Neuronal stem cell (in vitro differentiated cells): ENCODE results near the gene ETF1.

ENCODE experiments used
- DNase-seq: peaks from one replicate; pipeline ENCODE4 v3.0.0-alpha.2; 2013; ENCODE audit warnings: low spot score
- H2AFZ ChIP-seq: one replicate; pipeline ENCODE4 v1.6.1; 2013; ENCODE audit warnings: mild to moderate bottlenecking, low read length, inconsistent platforms
- H2AK5ac ChIP-seq: 2 replicates; pipeline ENCODE4 v1.6.1; 2013; ENCODE audit warnings: low read depth, mild to moderate bottlenecking, inconsistent platforms, low read length, moderate library complexity, mixed read lengths
- H2BK120ac ChIP-seq: 2 replicates; pipeline ENCODE4 v1.6.1; 2013; ENCODE audit warnings: low read depth, mild to moderate bottlenecking, inconsistent platforms, low read length, moderate library complexity, mixed read lengths
- H2BK12ac ChIP-seq: one replicate; pipeline ENCODE4 v1.6.1; 2013; ENCODE audit warnings: low read length, inconsistent platforms
- H2BK15ac ChIP-seq: 2 replicates; pipeline ENCODE4 v1.6.1; 2013; ENCODE audit warnings: mild to moderate bottlenecking, low read length, inconsistent platforms, mixed read lengths
- H2BK5ac ChIP-seq: one replicate; pipeline ENCODE4 v1.6.1; 2013; ENCODE audit warnings: inconsistent platforms, mild to moderate bottlenecking, low read length, moderate library complexity
- H3K14ac ChIP-seq: one replicate; pipeline ENCODE4 v1.6.1; 2013; ENCODE audit warnings: low read length, inconsistent platforms
- H3K18ac ChIP-seq: 2 replicates; pipeline ENCODE4 v1.6.1; 2013; ENCODE audit warnings: low read length, inconsistent platforms
- H3K23ac ChIP-seq: 2 replicates; pipeline ENCODE4 v1.6.1; 2013; ENCODE audit warnings: low read depth, mild to moderate bottlenecking, mixed read lengths, low read length, inconsistent platforms; ENCODE audit not compliant: poor library complexity
- H3K27ac ChIP-seq: replicated peaks from 3 replicates; pipeline ENCODE4 v1.5.1; 2013; ENCODE audit warnings: low read length, inconsistent platforms
- H3K27me3 ChIP-seq, 3 experiments: 2 replicates each; pipeline ENCODE4 v1.6.1; 2013; ENCODE audit warnings: low read length in 3 of 3, mild to moderate bottlenecking in 2 of 3, inconsistent platforms in 1 of 3, low read depth in 1 of 3, mixed read lengths in 1 of 3, moderate library complexity in 1 of 3; ENCODE audit not compliant: control insufficient read depth in 3 of 3, insufficient read depth in 3 of 3
- H3K36me3 ChIP-seq, 2 donors: replicated peaks in 1 of 2; 2 replicates each; pipeline ENCODE4 v1.6.1; 2013; ENCODE audit warnings: low read length in 2 of 2; ENCODE audit not compliant: control insufficient read depth in 2 of 2, insufficient read depth in 2 of 2
- H3K4ac ChIP-seq: 2 replicates; pipeline ENCODE4 v1.6.1; 2013; ENCODE audit warnings: inconsistent platforms, mild to moderate bottlenecking, low read length, moderate library complexity
- H3K4me1 ChIP-seq, 2 donors: 1 replicate in 1 of 2; 2 replicates in 1 of 2; pipeline ENCODE4 v1.6.1; 2013; ENCODE audit warnings: low read length in 2 of 2, low read depth in 1 of 2; ENCODE audit not compliant: control insufficient read depth in 2 of 2, insufficient read depth in 1 of 2
- H3K4me2 ChIP-seq: one replicate; pipeline ENCODE4 v1.6.1; 2013; ENCODE audit warnings: mild to moderate bottlenecking, low read length, inconsistent platforms; ENCODE audit not compliant: insufficient read depth, poor library complexity, severe bottlenecking
- H3K4me3 ChIP-seq, 2 donors: 2 replicates each; pipeline ENCODE4 v1.5.1; 2013; ENCODE audit warnings: low read length in 2 of 2, mild to moderate bottlenecking in 2 of 2, inconsistent platforms in 1 of 2, moderate library complexity in 1 of 2
- H3K79me1 ChIP-seq: one replicate; pipeline ENCODE4 v1.6.1; 2013; ENCODE audit warnings: low read depth, mild to moderate bottlenecking, inconsistent platforms, low read length, moderate library complexity
- H3K9ac ChIP-seq: one replicate; pipeline ENCODE4 v1.6.1; 2013; ENCODE audit warnings: mild to moderate bottlenecking, low read depth, low read length, inconsistent platforms; ENCODE audit not compliant: poor library complexity
- H3K9me3 ChIP-seq, 2 donors: replicated peaks in 1 of 2; 2 replicates each; pipeline versions ENCODE3 to v1.6.1; 2013; ENCODE audit warnings: low read length in 2 of 2, mild to moderate bottlenecking in 2 of 2, inconsistent platforms in 1 of 2, low read depth in 1 of 2, mixed read lengths in 1 of 2, moderate library complexity in 1 of 2; ENCODE audit not compliant: control insufficient read depth in 2 of 2, insufficient read depth in 1 of 2
- H4K8ac ChIP-seq: one replicate; pipeline ENCODE4 v1.6.1; 2013; ENCODE audit warnings: low read depth, mild to moderate bottlenecking, inconsistent platforms, low read length, moderate library complexity
- H4K91ac ChIP-seq: one replicate; pipeline ENCODE4 v1.6.1; 2013; ENCODE audit warnings: low read length, low read depth, mild to moderate bottlenecking, inconsistent platforms; ENCODE audit not compliant: poor library complexity
- WGBS, 2 donors: extraction: QIAGEN DNeasy Blood & Tissue Kit; methylation state at CpG; one replicate each; pipeline ENCODE4 v1.1.7; 2013; ENCODE audit warnings: missing lambda C conversion rate in 2 of 2, mixed read lengths in 1 of 2; ENCODE audit not compliant: insufficient read length in 2 of 2, insufficient replicate concordance in 1 of 2; ENCODE audit errors: extremely low coverage in 2 of 2; 5-methylcytosine and 5-hydroxymethylcytosine counted together

Gene ETF1

DNA sequence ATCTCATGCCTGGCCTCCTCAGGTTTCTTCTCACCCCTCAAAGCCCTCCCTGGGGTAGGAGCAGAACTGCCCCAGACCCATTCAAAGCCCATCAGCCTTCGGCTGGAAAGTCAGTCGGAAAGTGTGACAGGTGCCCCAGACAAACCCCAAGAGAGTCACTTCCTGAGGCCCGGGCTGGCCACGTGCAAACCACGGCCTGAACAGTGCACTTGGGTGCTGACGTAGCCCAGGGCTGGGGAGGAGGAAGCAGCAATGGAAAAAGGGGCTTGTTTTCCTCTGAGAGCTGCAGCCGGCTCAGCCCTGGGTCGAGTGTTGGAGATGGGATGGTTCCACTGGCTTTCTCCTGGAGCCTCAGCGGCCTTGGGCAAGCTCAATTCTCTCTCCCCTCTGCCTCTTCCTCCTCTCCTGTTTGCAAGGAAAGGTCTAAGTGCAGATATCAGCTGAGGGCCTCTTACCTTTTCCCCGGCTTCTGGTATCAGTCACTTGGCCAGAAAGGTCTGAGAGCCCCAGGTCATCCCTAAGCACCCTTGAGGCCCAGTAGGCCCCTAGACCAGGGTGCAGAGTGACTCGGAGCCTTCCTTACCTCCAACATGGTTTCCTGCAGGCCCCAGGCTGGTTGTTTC lies 83.6 kb downstream of the ETF1 start:
- Histone ChIP-seq H3K36me3 (no peaks in the 10 kb centered on the region), H3K4me1 (peaks cover 8 to 21% of the 10 kb centered on the region in 2 donors), H3K4me2 (no peak overlapping the region), H3K14ac (no peak overlapping the region), H3K23ac (no peak overlapping the region), H3K4ac (no peak overlapping the region), H2BK120ac (no peak overlapping the region), H3K27me3 (no peaks in the 10 kb centered on the region), H3K27ac (no peak overlapping the region), H3K9me3 (no peaks in the 10 kb centered on the region), H3K4me3 (no peak overlapping the region), H3K9ac (no peak overlapping the region), H2AFZ (peak overlapping the region; percentile 41), H2BK12ac (no peak overlapping the region), H2BK15ac (no peak overlapping the region), H4K8ac (no peak overlapping the region), H3K79me1 (no peaks in the 10 kb centered on the region), H2AK5ac (no peak overlapping the region), H2BK5ac (no peak overlapping the region), H4K91ac (no peak overlapping the region), H3K18ac (peak overlapping the region; percentile 53)
- no CpG with 5 or more reads among the region's 11 CpGs for WGBS, 2 donors
- DNase-seq, result no peak

DNA sequence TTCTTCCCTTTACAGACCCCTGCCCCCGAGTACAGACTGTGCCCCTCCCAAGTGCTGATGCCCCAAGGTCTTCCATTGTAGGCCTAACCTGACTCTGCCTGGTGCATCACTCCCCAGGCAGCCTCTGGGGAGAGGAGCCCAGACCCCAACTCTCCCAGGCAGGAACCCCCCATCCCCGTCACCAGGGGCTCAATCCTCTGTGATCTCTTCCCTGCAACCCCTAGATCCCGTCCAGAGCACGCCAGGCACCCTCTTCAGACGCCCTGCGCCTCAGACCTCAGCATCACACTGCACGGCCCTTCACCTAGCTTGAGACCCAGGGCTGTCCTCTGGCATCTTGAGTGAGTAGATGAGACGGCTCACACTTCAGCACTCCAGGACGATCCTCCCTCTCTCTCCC lies 84.2 kb downstream of the ETF1 start:
- no peaks in the 10 kb centered on the region for H3K9me3 ChIP-seq
- peaks cover 8 to 21% of the 10 kb centered on the region in 2 donors for H3K4me1 ChIP-seq
- no peak overlapping the region for H2BK12ac ChIP-seq
- H2BK15ac ChIP-seq, result no peak overlapping the region
- no peaks in the 10 kb centered on the region for H3K36me3 ChIP-seq
- H2AFZ ChIP-seq, result peak overlapping the region; percentile 93
- DNase-seq, result no peak
- H3K4me3 ChIP-seq, result no peak overlapping the region
- H3K18ac ChIP-seq, result peak overlapping the region; percentile 53
- no peaks in the 10 kb centered on the region for H3K27me3 ChIP-seq
- H3K4me2 ChIP-seq, result no peak overlapping the region
- no peak overlapping the region for H2AK5ac ChIP-seq
- no peak overlapping the region for H3K14ac ChIP-seq
- no peak overlapping the region for H2BK120ac ChIP-seq
- WGBS, 2 donors, result no CpG with 5 or more reads among the region's 9 CpGs
- H4K8ac ChIP-seq, result no peak overlapping the region
- H3K27ac ChIP-seq, result no peak overlapping the region
- H3K23ac ChIP-seq, result no peak overlapping the region
- no peaks in the 10 kb centered on the region for H3K79me1 ChIP-seq
- no peak overlapping the region for H3K4ac ChIP-seq
- H2BK5ac ChIP-seq, result no peak overlapping the region
- H3K9ac ChIP-seq, result no peak overlapping the region
- no peak overlapping the region for H4K91ac ChIP-seq

DNA sequence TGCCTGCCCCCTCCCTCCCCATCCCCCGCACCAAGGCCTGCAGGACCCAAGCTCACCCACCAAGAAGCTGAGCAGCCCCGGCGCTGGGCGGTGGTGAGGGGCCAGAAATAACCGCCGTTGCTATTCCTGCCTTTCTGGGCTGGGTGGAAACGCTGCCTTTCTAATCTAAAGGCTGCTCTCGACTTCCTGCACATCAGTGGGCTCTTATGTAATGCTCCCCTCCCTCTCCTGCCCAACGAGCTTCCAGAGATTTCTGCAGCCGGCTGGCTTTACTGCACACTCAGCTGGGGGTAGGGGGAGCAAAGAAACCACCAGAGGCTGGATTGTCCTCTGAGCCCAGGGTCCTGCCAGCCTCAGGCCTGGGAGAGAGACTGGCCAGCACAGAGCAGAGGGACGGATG lies 84.7 kb downstream of the ETF1 start:
- Histone ChIP-seq H2BK5ac (no peak overlapping the region), H4K8ac (no peak overlapping the region), H3K4me1 (peaks cover 6 to 18% of the 10 kb centered on the region in 2 donors), H3K4me2 (no peak overlapping the region), H2AFZ (peak overlapping the region; percentile 93), H2BK12ac (no peak overlapping the region), H3K79me1 (no peaks in the 10 kb centered on the region), H3K18ac (no peak overlapping the region), H3K4me3 (no peak overlapping the region), H4K91ac (no peak overlapping the region), H3K9ac (no peak overlapping the region), H2BK15ac (no peak overlapping the region), H3K27ac (no peak overlapping the region), H3K4ac (no peak overlapping the region), H3K36me3 (no peaks in the 10 kb centered on the region), H3K9me3 (no peaks in the 10 kb centered on the region), H2AK5ac (no peak overlapping the region), H3K14ac (no peak overlapping the region), H3K27me3 (no peaks in the 10 kb centered on the region), H3K23ac (no peak overlapping the region), H2BK120ac (no peak overlapping the region)
- DNase-seq, result no peak
- WGBS, 2 donors, result no CpG with 5 or more reads among the region's 11 CpGs

DNA sequence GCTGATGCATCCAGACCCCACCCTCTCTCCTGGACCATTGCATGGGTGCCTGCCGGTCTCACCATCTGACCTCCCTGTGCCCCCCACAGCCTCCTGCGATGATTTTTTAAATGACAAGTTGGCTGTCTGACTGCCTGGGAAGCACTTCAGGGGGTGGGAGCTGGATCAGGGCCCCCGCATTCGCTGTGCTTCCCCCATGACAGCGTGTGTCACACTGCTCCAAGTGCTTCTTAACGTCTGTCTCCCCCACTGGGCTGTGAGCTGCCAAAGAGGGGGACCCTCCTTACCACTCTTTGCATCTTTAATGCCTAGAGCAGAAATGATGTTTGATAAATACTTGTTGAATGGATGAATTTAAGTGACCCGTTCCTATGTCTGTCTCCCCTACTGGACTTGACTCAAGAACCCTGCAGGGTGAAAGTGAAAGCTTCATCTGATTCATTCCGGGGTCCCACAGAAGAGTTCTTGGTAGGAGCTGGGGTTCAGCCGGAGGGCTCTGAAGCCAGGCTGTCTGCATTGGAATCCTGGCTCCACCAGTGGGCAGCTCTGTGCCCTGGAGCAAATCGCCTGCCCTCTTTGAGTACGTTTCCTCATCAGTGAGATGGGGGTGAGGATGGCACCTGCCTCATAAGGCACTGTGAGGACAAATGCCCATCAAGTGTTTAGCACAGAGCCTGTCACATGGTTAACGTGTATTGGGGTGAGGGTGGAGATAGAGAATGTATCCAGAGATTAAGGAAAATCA lies 85.3 kb downstream of the ETF1 start:
- DNase-seq, result no peak
- H3K4me3 ChIP-seq, result no peak overlapping the region

More for the DNA sequence above, 85.3 kb downstream of the ETF1 start:
- Histone ChIP-seq H3K23ac (peak overlapping the region; percentile 37), H3K4me1 (peaks cover 2 to 17% of the 10 kb centered on the region in 2 donors), H3K27ac (no peak overlapping the region), H2BK120ac (no peak overlapping the region), H3K9ac (no peak overlapping the region), H3K4me2 (no peak overlapping the region), H3K27me3 (no peaks in the 10 kb centered on the region), H3K36me3 (no peaks in the 10 kb centered on the region), H3K9me3 (no peaks in the 10 kb centered on the region), H2BK5ac (no peak overlapping the region), H4K8ac (no peak overlapping the region), H4K91ac (no peak overlapping the region), H2BK12ac (no peak overlapping the region), H3K18ac (no peak overlapping the region), H3K14ac (no peak overlapping the region), H2AK5ac (no peak overlapping the region), H2AFZ (peak overlapping the region; percentile 93), H3K79me1 (no peaks in the 10 kb centered on the region), H2BK15ac (no peak overlapping the region), H3K4ac (no peak overlapping the region)
- no CpG with 5 or more reads among the region's 12 CpGs for WGBS, 2 donors
